Skeletal muscle tissue (tissue), 4 donors: ENCODE data around the gene CRYL1. TPM values are rescaled to one million over a fixed set of nuclear protein-coding genes. Genes with fewer than 3 reads are reported as not detected.
A peak's percentile ranks its signal among the peaks of the same experiment; 100 is the strongest.

Experiments
- H3K27ac ChIP-seq: one replicate; pipeline ENCODE4 v1.7.0; 2013; ENCODE audit warnings: mild to moderate bottlenecking, low read depth, low read length, inconsistent platforms
- H3K27me3 ChIP-seq, 3 donors: one replicate each; pipeline ENCODE4 v1.7.0; 2013; ENCODE audit warnings: low read length in 3 of 3; ENCODE audit not compliant: control insufficient read depth in 3 of 3, insufficient read depth in 3 of 3
- H3K36me3 ChIP-seq, 3 donors: one replicate each; pipeline ENCODE4 v1.7.0; 2013; ENCODE audit warnings: low read length in 3 of 3; ENCODE audit not compliant: control insufficient read depth in 3 of 3, insufficient read depth in 3 of 3
- H3K4me1 ChIP-seq, 3 donors: one replicate each; pipeline ENCODE4 v1.7.0; 2013; ENCODE audit warnings: low read length in 3 of 3, mild to moderate bottlenecking in 3 of 3; ENCODE audit not compliant: control insufficient read depth in 3 of 3, insufficient read depth in 3 of 3
- H3K4me3 ChIP-seq, 3 donors: one replicate each; pipeline ENCODE4 v1.7.0; 2013; ENCODE audit warnings: low read length in 3 of 3
- H3K9ac ChIP-seq, 3 donors: one replicate each; pipeline ENCODE4 v1.7.0; 2013; ENCODE audit warnings: low read length in 3 of 3, mild to moderate bottlenecking in 3 of 3, moderate library complexity in 2 of 3, low read depth in 1 of 3
- H3K9me3 ChIP-seq, 3 donors: one replicate each; pipeline ENCODE4 v1.7.0; 2013; ENCODE audit warnings: low read length in 3 of 3; ENCODE audit not compliant: control insufficient read depth in 3 of 3
- total RNA-seq: library from RNA; depleted of rRNA; stranded (reverse); fragments of >200 nt; gene quantifications from one replicate; pipeline ENCODE4 v1.2.3, GENCODE V29; 2014
- donor health status: Osteomylitis.

The CRYL1 gene
- 29.2 TPM for total RNA-seq

- Histone ChIP-seq H3K9ac (peak within 1 kb of the TSS; percentile 78 to 91 (median 87)), H3K27me3 (no peaks in the 10 kb centered on the region), H3K9me3 (no peaks in the 10 kb centered on the region), H3K4me1 (peaks cover 14 to 15% (median 15%) of the 10 kb centered on the region in 3 donors), H3K4me3 (peak within 1 kb of the TSS; percentile 80 to 92 (median 92)), H3K36me3 (no peaks in the 10 kb centered on the region), H3K27ac (peak within 1 kb of the TSS; percentile 91)
Measured at GRCh38 chr13:20525601-20526544, at the start of gene CRYL1. Gene CRYL1, minus strand, starts transcription at chr13:20525857. Its CDS starts 63 bp downstream, at chr13:20525794.

- Histone ChIP-seq H3K4me3 (no peak overlapping the region), H3K9ac (no peak overlapping the region), H3K27me3 (no peaks in the 10 kb centered on the region), H3K9me3 (no peaks in the 10 kb centered on the region), H3K27ac (no peak overlapping the region), H3K4me1 (no peaks in the 10 kb centered on the region), H3K36me3 (peaks cover 0 to 9% (median 8%) of the 10 kb centered on the region in 3 donors)
Measured at GRCh38 chr13:20573636-20574035, 48.0 kb upstream of the CRYL1 start.

- Histone ChIP-seq H3K9ac (no peak overlapping the region), H3K4me1 (peaks cover 0 to 2% (median 2%) of the 10 kb centered on the region in 3 donors), H3K36me3 (peaks cover 0 to 8% (median 8%) of the 10 kb centered on the region in 3 donors), H3K4me3 (no peak overlapping the region), H3K27me3 (no peaks in the 10 kb centered on the region), H3K27ac (no peak overlapping the region), H3K9me3 (no peaks in the 10 kb centered on the region)
Measured at GRCh38 chr13:20573186-20573585, 47.5 kb upstream of the CRYL1 start.

- Histone ChIP-seq H3K27ac (no peak overlapping the region), H3K9me3 (no peaks in the 10 kb centered on the region), H3K9ac (no peak overlapping the region), H3K4me3 (no peak overlapping the region), H3K27me3 (no peaks in the 10 kb centered on the region), H3K36me3 (peaks cover 0 to 8% (median 6%) of the 10 kb centered on the region in 3 donors), H3K4me1 (peaks cover 0 to 6% (median 5%) of the 10 kb centered on the region in 3 donors)
Measured at GRCh38 chr13:20571676-20572075, 46.0 kb upstream of the CRYL1 start.

- H3K36me3 ChIP-seq = peaks cover 0 to 6% (median 4%) of the 10 kb centered on the region in 3 donors
- H3K27me3 ChIP-seq = no peaks in the 10 kb centered on the region
- H3K4me1 ChIP-seq = peaks cover 3 to 9% (median 6%) of the 10 kb centered on the region in 3 donors
- no peak overlapping the region for H3K4me3 ChIP-seq
- H3K9me3 ChIP-seq = no peaks in the 10 kb centered on the region
- H3K9ac ChIP-seq = no peak overlapping the region
- no peak overlapping the region for H3K27ac ChIP-seq
Measured at GRCh38 chr13:20570517-20570916, 44.9 kb upstream of the CRYL1 start.

GRCh38 chr13:20567881-20568528 lies 42.3 kb upstream of the CRYL1 start:
- Histone ChIP-seq H3K9me3 (no peaks in the 10 kb centered on the region), H3K27ac (peak overlapping the region; percentile 89), H3K27me3 (no peaks in the 10 kb centered on the region), H3K9ac (peak overlapping the region; percentile 90 to 94 (median 90)), H3K36me3 (peaks cover 0 to 2% (median 0%) of the 10 kb centered on the region in 3 donors), H3K4me3 (peak overlapping the region; percentile 91 to 98 (median 91)), H3K4me1 (peaks cover 3 to 9% (median 6%) of the 10 kb centered on the region in 3 donors)

GRCh38 chr13:20566898-20567874 lies 41.5 kb upstream of the CRYL1 start, which contains the start of gene IFT88:
Gene IFT88, plus strand, starts transcription at chr13:20567157. Its CDS starts 7,229 bp downstream, at chr13:20574386.
- peaks cover 3 to 9% (median 6%) of the 10 kb centered on the region in 3 donors for H3K4me1 ChIP-seq
- peak within 1 kb of the TSS; percentile 89 for H3K27ac ChIP-seq
- peak within 1 kb of the TSS; percentile 90 to 94 (median 90) for H3K9ac ChIP-seq
- H3K4me3 ChIP-seq = peak within 1 kb of the TSS; percentile 91 to 98 (median 91)
- H3K27me3 ChIP-seq = no peaks in the 10 kb centered on the region
- H3K36me3 ChIP-seq = peaks cover 0 to 2% (median 0%) of the 10 kb centered on the region in 3 donors
- H3K9me3 ChIP-seq = no peaks in the 10 kb centered on the region

- no peaks in the 10 kb centered on the region for H3K9me3 ChIP-seq
- no peaks in the 10 kb centered on the region for H3K36me3 ChIP-seq
- H3K27ac ChIP-seq = peak overlapping the region; percentile 89
- H3K4me3 ChIP-seq = peak overlapping the region; percentile 67 to 91 (median 89)
- H3K9ac ChIP-seq = peak overlapping the region; percentile 71 to 87 (median 76)
- peaks cover 3 to 9% (median 6%) of the 10 kb centered on the region in 3 donors for H3K4me1 ChIP-seq
- H3K27me3 ChIP-seq = no peaks in the 10 kb centered on the region
Measured at GRCh38 chr13:20566468-20566897, 40.8 kb upstream of the CRYL1 start.

- H3K27me3 ChIP-seq = no peaks in the 10 kb centered on the region
- peaks cover 3 to 9% (median 6%) of the 10 kb centered on the region in 3 donors for H3K4me1 ChIP-seq
- no peaks in the 10 kb centered on the region for H3K9me3 ChIP-seq
- no peak overlapping the region for H3K27ac ChIP-seq
- H3K36me3 ChIP-seq = no peaks in the 10 kb centered on the region
- no peak overlapping the region for H3K4me3 ChIP-seq
- H3K9ac ChIP-seq = no peak overlapping the region
Measured at GRCh38 chr13:20565115-20565736, 39.6 kb upstream of the CRYL1 start.
